ENCODE results near the gene TNFAIP8L1.

DNA sequence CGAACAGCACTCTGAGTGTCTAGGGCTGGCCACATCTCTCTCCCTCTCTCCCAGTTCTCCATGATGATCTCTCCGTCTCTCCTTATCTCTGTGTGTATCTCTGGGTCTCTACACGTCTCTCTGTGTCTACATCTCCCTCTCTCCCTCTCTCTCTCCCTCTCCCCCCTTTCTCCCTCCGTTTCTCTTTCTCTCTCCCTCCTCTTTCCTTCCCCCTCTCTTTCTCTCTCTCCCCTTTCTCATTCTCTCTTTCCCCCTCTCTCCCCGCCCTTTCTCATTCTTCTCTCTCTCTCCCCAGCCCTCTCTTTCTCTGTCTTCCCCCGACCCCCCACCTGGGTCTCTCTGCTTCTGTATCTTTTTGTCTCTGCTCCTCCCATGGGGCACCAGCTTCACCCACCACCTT is 21.3 kb upstream of the TNFAIP8L1 start:
- TF ChIP-seq, protein P1, sequence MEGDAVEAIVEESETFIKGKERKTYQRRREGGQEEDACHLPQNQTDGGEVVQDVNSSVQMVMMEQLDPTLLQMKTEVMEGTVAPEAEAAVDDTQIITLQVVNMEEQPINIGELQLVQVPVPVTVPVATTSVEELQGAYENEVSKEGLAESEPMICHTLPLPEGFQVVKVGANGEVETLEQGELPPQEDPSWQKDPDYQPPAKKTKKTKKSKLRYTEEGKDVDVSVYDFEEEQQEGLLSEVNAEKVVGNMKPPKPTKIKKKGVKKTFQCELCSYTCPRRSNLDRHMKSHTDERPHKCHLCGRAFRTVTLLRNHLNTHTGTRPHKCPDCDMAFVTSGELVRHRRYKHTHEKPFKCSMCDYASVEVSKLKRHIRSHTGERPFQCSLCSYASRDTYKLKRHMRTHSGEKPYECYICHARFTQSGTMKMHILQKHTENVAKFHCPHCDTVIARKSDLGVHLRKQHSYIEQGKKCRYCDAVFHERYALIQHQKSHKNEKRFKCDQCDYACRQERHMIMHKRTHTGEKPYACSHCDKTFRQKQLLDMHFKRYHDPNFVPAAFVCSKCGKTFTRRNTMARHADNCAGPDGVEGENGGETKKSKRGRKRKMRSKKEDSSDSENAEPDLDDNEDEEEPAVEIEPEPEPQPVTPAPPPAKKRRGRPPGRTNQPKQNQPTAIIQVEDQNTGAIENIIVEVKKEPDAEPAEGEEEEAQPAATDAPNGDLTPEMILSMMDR (IDR thresholded peaks at IDR 0.05): no peak
- no peak for TF ChIP-seq POLR2A (IDR thresholded peaks at IDR 0.05)
- no peak for TF ChIP-seq EP300 (IDR thresholded peaks at IDR 0.05)

All from tibial nerve (tissue), 4 donors.